ENCODE results near the gene KPTN.
A peak's percentile ranks its signal among the peaks of the same experiment; 100 is the strongest.

Gene KPTN

DNA sequence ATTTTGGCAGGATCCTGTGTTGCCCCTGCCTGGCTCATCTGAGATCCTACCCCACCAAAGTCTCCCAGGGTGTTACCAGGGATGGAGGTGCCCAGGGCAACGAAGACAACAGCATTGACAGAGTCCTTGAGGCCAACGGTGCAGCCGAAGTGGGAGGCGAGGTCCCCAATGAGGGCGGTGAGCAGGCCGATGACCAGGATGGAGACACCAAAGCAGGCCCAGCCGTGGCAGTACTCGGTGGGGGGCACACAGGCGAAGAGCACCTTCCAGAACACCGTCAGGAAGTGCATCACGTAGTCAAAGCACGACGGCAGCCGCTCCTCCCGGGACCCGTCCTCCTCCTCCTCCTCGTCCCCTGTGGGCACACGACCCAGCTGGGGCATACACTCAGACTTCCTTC, 51.9 kb downstream of the KPTN start:
- no peak for DNase-seq

- DNase-seq = no peak
Measured at GRCh38 chr19:47430041-47430802, 53.8 kb downstream of the KPTN start.

- DNase-seq = no peak
Measured at GRCh38 chr19:47429140-47429793, 54.8 kb downstream of the KPTN start.

- DNase-seq = peak; percentile 83
Measured at GRCh38 chr19:47428177-47428894, 55.7 kb downstream of the KPTN start.

DNA sequence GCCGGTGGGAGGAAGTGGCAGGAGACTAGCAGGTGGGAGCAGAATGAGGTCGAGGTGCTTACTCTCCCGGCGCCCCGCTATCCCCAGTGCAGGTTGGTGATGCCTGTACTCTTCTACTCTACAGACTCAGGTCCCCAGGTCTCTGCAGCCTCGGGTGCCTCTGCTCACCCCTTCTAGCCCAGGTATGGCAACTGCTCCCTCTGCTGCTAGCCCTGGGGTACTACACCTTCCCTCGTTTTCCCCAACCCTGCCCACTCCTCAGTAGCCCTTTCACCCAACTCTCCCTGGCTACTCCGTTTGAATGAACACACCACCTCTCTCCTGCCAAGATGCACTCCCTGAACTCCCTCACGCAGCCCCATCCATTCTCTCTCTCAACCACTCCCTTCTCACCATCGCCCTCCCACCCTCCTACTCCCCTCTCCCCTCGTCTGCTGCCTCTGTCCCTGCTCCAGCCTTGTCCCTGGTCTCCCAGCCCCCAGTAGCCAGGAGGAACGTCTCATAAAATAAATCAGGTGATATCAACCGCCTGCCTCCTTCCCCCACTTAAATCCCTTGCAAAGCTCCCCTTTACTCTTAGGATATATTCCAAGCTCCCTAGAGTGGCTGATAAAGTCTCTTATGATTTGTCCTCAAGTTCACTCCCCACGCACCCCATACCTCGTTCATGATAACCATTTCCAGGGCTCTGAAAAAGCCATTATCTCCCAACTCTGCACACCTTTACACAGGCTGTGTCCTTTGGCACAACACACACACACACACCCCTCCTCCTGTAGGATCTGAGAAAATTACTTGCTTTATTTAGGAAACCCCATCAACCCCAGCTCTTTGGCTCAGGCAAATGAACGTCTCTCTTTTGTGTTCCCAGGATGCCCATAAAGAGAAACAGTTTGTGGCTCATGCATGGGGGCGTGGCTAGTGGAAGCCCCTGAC, 56.5 kb downstream of the KPTN start:
- DNase-seq = peak; percentile 74
